Liver (tissue), 9 donors: ENCODE data around the gene SLC66A1. TPM values are rescaled to one million over a fixed set of nuclear protein-coding genes. Genes with fewer than 3 reads are reported as not detected.

Source experiments
- DNase-seq: peaks from one replicate; pipeline ENCODE4 v3.0.0-alpha.2; 2017; ENCODE audit warnings: low spot score
- H3K27ac ChIP-seq, 2 donors: one replicate each; pipeline ENCODE4 v1.7.0; 2013; ENCODE audit warnings: inconsistent platforms in 2 of 2, low read length in 2 of 2, control low read depth in 1 of 2, low read depth in 1 of 2, mild to moderate bottlenecking in 1 of 2
- H3K27me3 ChIP-seq, 4 donors: one replicate each; pipeline versions ENCODE4 v1.6.1 to v1.7.0; 2013; ENCODE audit warnings: low read length in 3 of 4, inconsistent platforms in 1 of 4, mild to moderate bottlenecking in 1 of 4, moderate library complexity in 1 of 4; ENCODE audit not compliant: control insufficient read depth in 4 of 4, insufficient read depth in 4 of 4
- H3K36me3 ChIP-seq, 4 donors: one replicate each; pipeline versions ENCODE4 v1.6.1 to v1.7.0; 2013; ENCODE audit warnings: low read length in 3 of 4, mild to moderate bottlenecking in 3 of 4, low read depth in 1 of 4, moderate library complexity in 1 of 4; ENCODE audit not compliant: control insufficient read depth in 4 of 4, insufficient read depth in 3 of 4
- H3K4me1 ChIP-seq, 4 donors: one replicate each; pipeline versions ENCODE4 v1.6.1 to v1.7.0; 2013; ENCODE audit warnings: low read length in 3 of 4, mild to moderate bottlenecking in 3 of 4, moderate library complexity in 1 of 4; ENCODE audit not compliant: control insufficient read depth in 4 of 4, insufficient read depth in 4 of 4
- H3K4me3 ChIP-seq, 3 donors: one replicate each; pipeline versions ENCODE4 v1.6.1 to v1.7.0; 2013; ENCODE audit warnings: low read length in 3 of 3, control low read depth in 1 of 3, low read depth in 1 of 3, mild to moderate bottlenecking in 1 of 3
- H3K9ac ChIP-seq, 2 donors: one replicate each; pipeline ENCODE4 v1.7.0; 2013; ENCODE audit warnings: low read length in 2 of 2, mild to moderate bottlenecking in 2 of 2, moderate library complexity in 2 of 2, control low read depth in 1 of 2, low read depth in 1 of 2
- H3K9me3 ChIP-seq, 4 donors: one replicate each; pipeline versions ENCODE4 v1.6.1 to v1.7.0; 2013; ENCODE audit warnings: low read length in 3 of 4; ENCODE audit not compliant: control insufficient read depth in 4 of 4
- ATF3 ChIP-seq: IDR thresholded peaks from 2 replicates; pipeline ENCODE4 v1.6.1; 2016; ENCODE audit warnings: antibody characterized with exemption
- CTCF ChIP-seq: fragments of 150-350 bp; IDR thresholded peaks from 2 replicates; pipeline ENCODE4 v1.5.1; 2017; ENCODE audit warnings: improper control_type of control experiment, low read depth, low read length; ENCODE audit not compliant: missing input control
- EGR1 ChIP-seq, 2 donors: IDR thresholded peaks; 2 replicates each; pipeline ENCODE4 v1.6.1; 2016 to 2018; ENCODE audit warnings: antibody characterized with exemption in 2 of 2, low read depth in 2 of 2
- FOXA1 ChIP-seq: IDR thresholded peaks from 2 replicates; pipeline ENCODE4 v1.6.1; 2016; ENCODE audit warnings: antibody characterized with exemption
- FOXA2 ChIP-seq: IDR thresholded peaks from 2 replicates; pipeline ENCODE4 v1.6.1; 2016; ENCODE audit warnings: antibody characterized with exemption
- GABPA ChIP-seq, 2 donors: IDR thresholded peaks in 1 of 2; conservative IDR thresholded peaks in 1 of 2; 2 replicates each; pipeline ENCODE4 v1.6.1; 2016; ENCODE audit warnings: antibody characterized with exemption in 2 of 2, mild to moderate bottlenecking in 1 of 2, moderate library complexity in 1 of 2
- HNF4A ChIP-seq, 2 donors: conservative IDR thresholded peaks; 2 replicates each; pipeline ENCODE4 v1.6.1; 2016; ENCODE audit warnings: antibody characterized with exemption in 2 of 2, mild to moderate bottlenecking in 2 of 2
- HNF4G ChIP-seq: IDR thresholded peaks from 2 replicates; pipeline ENCODE4 v1.6.1; 2016; ENCODE audit warnings: antibody characterized with exemption
- JUND ChIP-seq, 2 donors: IDR thresholded peaks; 2 replicates each; pipeline ENCODE4 v1.6.1; 2016; ENCODE audit warnings: antibody characterized with exemption in 2 of 2
- MAX ChIP-seq: IDR thresholded peaks from 2 replicates; pipeline ENCODE4 v1.6.1; 2016; ENCODE audit warnings: antibody characterized with exemption
- NR2F2 ChIP-seq: IDR thresholded peaks from 2 replicates; pipeline ENCODE4 v1.6.1; 2016; ENCODE audit warnings: antibody characterized with exemption
- RAD21 ChIP-seq, 2 donors: IDR thresholded peaks; 2 replicates each; pipeline ENCODE4 v1.6.1; 2016; ENCODE audit warnings: antibody characterized with exemption in 2 of 2, mild to moderate bottlenecking in 2 of 2
- REST ChIP-seq: IDR thresholded peaks from 2 replicates; pipeline ENCODE4 v1.6.1; 2016; ENCODE audit warnings: antibody characterized with exemption, mild to moderate bottlenecking
- RXRA ChIP-seq, 2 donors: IDR thresholded peaks; 2 replicates each; pipeline ENCODE4 v1.6.1; 2017 to 2018; ENCODE audit warnings: antibody characterized with exemption in 2 of 2, mild to moderate bottlenecking in 1 of 2
- SP1 ChIP-seq: IDR thresholded peaks from 2 replicates; pipeline ENCODE4 v1.6.1; 2018; ENCODE audit warnings: antibody characterized with exemption, mild to moderate bottlenecking
- TAF1 ChIP-seq: conservative IDR thresholded peaks from 2 replicates; pipeline ENCODE4 v1.6.1; 2016; ENCODE audit warnings: antibody characterized with exemption, mild to moderate bottlenecking
- YY1 ChIP-seq: IDR thresholded peaks from 2 replicates; pipeline ENCODE4 v1.6.1; 2016; ENCODE audit warnings: antibody characterized with exemption, mild to moderate bottlenecking
- ZBTB33 ChIP-seq: IDR thresholded peaks from 2 replicates; pipeline ENCODE4 v1.6.1; 2016; ENCODE audit warnings: antibody characterized with exemption
- WGBS: extraction: QIAGEN DNeasy Blood & Tissue Kit; methylation state at CpG from one replicate; pipeline ENCODE4 v1.1.7; 2013; 5-methylcytosine and 5-hydroxymethylcytosine counted together
- polyA plus RNA-seq, 2 donors: library from polyadenylated mRNA; stranded (reverse) in 1 of 2; unstranded in 1 of 2; fragments of 200-250 nt in 1 of 2; fragments of >200 nt in 1 of 2; fragmentation: Nextera tagmentation in 1 of 2; extraction: Ambion mirVana in 1 of 2; gene quantifications; one replicate each; pipeline versions ENCODE4 v1.2.1 to v1.2.3, GENCODE V29; 2013 to 2015
- total RNA-seq, 2 donors: library from RNA; depleted of rRNA; stranded (reverse); fragments of >200 nt; gene quantifications; one replicate each; pipeline ENCODE4 v1.2.3, GENCODE V29; 2014
- donor health status: healthy.
- donor health status: healthy.
- donor health status: healthy.
- donor health status: healthy.
- donor health status: healthy.

Gene SLC66A1
- total and polyA plus RNA-seq, 4 donors, result 6.8 to 16.0 (median 14.0) TPM

GRCh38 chr1:19353596-19353995 lies 41.5 kb downstream of the SLC66A1 start:
- H3K9me3 ChIP-seq, result no peaks in the 10 kb centered on the region
- H3K9ac ChIP-seq, result no peak overlapping the region
- 89% methylated on average over 8 of the region's 8 CpGs for WGBS
- no peak overlapping the region for H3K27ac ChIP-seq
- DNase-seq, result no peak
- no peaks in the 10 kb centered on the region for H3K27me3 ChIP-seq
- TF ChIP-seq REST (no peak), NR2F2 (no peak), CTCF (no peak), HNF4A (conservative IDR thresholded peaks at IDR 0.05) (no peak), FOXA1 (no peak), ZBTB33 (no peak), GABPA (IDR thresholded peaks at IDR 0.05 in 1 of 2, conservative IDR thresholded peaks at IDR 0.05 in 1 of 2) (no peak), RAD21 (IDR thresholded peaks at IDR 0.05) (no peak), EGR1 (IDR thresholded peaks at IDR 0.05; ENCODE audit: low read depth in 2 of 2) (no peak), TAF1 (no peak), YY1 (no peak), HNF4G (no peak), RXRA (IDR thresholded peaks at IDR 0.05) (no peak), JUND (IDR thresholded peaks at IDR 0.05) (no peak), MAX (no peak), FOXA2 (no peak), ATF3 (no peak), SP1 (no peak)
- no peaks in the 10 kb centered on the region for H3K4me1 ChIP-seq
- no peak overlapping the region for H3K4me3 ChIP-seq
- H3K36me3 ChIP-seq, result peaks cover 9 to 62% (median 27%) of the 10 kb centered on the region in 4 donors
